GM19099 (cell line): ENCODE measurements around the gene NCOA7.

Experiments
- POLR2A ChIP-seq: IDR thresholded peaks from 3 replicates; pipeline ENCODE4 v1.6.1; 2011; ENCODE audit warnings: low read depth; ENCODE audit not compliant: insufficient read length; ENCODE audit errors: extremely low read depth

Gene NCOA7

DNA sequence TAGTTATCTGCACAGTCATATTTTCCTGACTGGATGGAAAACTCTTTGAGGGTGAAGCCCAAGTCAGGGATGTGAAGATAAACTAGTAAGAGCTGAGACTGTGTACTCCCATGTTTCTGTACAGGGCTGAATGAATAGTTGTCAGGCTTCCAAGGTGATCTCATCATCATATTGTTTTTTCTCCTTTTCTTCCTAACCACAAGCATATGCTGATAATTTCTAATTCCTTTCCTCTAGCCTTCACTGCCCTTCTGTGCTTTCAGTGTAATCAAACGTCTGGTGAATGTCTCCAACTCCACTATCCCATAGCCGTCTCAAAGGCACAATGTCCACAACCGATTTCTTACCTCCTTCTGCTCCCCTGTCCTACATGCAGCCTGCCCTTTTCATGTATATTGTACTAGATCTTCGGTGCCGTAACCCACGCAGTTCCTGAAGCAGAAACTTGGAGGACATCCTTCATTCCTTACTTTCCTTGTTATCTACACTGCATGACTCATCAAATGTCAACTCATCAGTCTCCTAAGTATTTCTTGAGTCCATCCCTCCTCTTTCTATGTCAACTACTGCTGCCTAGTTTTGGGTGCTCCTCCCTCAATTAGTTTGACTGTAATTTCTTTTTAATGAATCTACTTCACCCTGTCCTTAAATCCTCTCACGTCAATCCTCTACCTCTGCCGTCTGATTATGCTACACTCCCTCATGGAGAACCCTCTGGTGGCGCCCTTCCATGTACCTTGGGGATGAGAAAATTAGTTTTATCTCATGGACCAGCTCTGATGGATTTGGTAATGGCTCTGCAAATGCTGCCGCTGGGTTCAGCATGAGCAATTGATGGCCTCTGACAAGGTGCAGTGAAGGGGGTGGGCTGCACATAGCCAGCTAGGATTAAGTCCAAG is 21.9 kb downstream of the NCOA7 start:
- TF ChIP-seq POLR2A, result no peak

GRCh38 chr6:125814481-125814880 is 23.7 kb downstream of the NCOA7 start:
- no peak for TF ChIP-seq POLR2A

GRCh38 chr6:125815080-125815910 is 24.5 kb downstream of the NCOA7 start:
- no peak for TF ChIP-seq POLR2A

GRCh38 chr6:125816828-125817280 is 26.1 kb downstream of the NCOA7 start:
- TF ChIP-seq POLR2A, result no peak

DNA sequence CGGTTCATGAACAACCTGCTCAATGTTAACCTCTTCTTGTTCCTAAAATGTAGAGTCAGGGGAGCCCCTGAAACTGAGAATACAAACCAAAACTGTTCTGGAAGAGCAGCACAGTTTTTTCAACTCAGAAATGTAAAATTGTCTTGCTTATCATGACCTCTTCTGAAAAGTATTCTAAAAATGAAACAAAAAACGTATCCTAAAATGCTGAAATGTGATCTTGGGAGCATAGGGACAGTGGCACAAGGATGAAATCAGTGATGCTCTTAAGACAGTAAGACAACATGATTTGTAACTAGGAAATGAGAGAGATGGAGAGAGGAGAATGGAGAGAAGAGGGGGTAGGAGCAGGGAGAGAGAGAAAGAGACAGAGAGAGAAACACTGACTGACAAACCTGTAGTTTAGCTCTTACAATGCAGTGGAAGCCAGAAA is 27.5 kb downstream of the NCOA7 start:
- no peak for TF ChIP-seq POLR2A

DNA sequence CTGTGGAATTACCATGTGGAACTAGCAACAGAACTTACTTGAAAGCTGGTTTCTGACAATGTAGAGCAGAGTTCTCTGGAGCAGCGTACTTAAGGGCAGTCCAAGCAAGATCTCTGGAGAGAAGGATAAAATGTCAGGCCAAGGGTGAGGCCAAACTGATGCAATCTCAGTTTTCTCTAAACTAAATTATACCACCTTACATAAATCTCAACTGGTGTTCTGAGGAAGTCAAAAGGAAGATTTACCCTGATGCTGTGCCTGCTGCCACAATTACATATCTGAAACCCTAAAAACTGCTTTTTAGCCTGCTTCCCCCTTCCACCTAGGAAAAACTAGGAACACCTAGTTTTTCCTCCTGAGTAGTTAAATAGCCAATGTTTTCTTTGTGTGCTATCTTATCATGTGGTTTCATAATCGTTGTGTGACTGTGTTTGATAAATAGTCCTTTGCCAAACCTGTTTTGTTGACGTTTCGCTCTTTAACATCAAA is 28.1 kb downstream of the NCOA7 start:
- TF ChIP-seq POLR2A, result no peak

DNA sequence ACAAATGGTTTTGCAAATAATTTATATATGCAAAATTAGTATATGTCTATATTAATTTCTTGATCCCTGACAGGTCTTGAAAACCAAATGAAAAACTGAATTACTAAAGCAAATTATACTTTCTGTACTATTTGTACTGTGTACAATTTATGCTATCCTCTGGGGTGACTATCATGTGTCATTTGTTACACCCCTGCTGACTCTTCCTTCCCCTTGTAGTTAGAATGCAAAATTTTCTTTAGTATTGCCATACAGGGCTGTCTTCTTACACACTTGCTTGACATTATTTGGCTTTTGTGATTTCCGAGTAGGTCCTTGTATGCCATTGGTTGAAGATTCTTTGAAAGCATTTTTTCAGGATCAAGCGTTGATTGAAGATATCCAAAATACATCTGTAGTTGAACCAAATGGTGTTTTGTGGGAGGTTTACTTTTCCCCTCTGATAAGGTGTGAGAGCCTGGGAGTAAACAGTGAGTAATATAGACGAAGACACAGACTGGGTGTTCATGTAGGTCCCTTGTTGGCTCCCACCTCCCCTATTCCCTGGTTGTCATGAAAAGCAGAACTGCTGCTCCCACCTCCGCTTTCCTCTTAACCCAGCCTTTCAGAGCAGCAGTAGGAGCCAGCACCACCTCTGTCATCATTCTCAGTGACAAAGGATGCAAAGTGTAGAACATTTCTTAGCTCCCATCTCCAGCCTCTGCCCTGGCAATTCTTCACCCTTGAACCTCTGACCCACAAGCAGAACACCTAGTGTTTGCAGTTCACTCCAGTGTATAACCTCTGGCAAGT is 29.0 kb downstream of the NCOA7 start:
- no peak for TF ChIP-seq POLR2A

DNA sequence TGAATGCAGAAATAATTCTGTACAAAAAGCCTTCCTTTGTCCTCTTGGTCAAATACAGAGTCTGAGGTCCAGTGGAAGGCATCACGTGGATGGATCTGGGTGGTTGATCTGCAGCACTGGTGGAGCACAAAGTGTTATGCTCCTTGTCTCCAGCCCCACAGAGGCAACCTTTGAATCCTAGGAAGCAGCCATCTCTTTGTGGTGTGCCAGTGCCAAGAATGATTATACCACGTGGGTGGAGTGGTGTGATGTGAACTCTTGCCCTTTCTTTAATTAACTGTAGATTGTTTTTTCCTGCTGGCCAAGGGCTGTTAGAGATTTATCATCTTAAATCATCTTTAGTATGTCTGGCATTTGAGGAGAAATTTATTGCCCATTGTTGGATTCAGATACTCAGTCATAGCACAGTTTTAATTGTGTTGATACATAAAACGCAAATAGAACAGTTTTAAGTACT is 31.1 kb downstream of the NCOA7 start:
- TF ChIP-seq POLR2A, result no peak

GRCh38 chr6:125823180-125823579 is 32.4 kb downstream of the NCOA7 start:
- no peak for TF ChIP-seq POLR2A

DNA sequence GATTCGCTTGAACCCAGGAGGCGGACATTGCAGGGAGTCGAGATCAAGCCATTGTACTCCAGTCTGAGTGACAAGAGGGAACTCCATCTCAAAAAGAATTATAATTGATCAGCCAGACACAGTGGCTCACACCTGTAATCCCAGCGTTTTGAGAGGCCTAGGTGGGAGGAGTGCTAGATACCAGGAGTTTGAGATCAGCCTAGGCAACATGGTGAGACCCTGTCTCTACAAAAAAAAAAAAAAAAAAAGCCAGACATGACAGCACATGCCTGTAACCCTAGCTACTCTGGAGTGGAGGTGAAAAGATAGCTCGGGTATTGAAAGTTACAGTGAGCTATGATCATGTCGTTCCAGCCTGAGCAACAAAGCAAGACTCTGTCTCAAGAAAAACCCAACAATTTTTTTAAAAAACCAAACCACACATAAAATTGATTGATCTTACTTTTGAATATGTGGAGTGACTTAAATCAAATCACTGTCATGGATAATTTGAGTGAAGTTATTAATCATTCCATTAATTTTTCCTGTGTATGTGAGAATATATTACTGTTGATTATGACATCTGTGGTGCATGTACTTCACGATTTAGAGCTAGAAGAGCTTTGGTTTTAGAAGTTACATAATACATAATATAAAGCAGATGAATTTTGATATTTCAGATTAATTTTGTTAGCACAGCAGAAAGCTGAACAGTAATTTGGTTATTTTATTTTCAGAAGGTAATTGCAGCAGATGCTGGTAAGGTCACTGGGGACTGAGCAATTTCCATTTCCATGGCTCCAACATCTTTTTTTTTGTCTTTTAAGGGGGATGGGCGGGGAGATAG is 34.4 kb downstream of the NCOA7 start:
- no peak for TF ChIP-seq POLR2A

- no peak for TF ChIP-seq POLR2A
These were observed 36.1 kb downstream of the NCOA7 start for GRCh38 chr6:125826695-125827463.

DNA sequence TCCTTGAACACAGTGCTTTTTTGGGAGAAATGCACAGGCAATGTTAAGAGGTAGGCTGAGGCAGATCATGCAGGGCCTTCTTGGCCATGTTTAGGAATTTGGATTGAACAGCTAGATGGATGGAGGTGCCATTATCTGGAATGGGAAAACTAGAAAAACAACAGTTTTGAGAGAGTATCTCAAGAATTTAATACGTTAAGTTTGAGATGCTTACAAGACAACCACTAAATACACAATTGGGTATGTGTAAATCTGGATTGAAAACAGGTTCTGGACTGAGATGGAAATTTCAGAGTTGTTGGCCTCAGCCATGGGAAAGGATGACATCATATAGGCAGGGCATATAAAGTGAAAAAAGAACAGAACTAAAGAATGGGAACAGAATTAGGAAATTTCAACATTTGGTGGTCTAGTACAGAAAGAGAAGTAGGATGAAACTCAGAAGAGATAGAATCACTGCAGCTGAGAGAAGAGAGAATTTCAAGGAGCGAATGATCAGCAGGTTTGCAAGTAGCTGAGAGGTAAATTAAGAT is 37.1 kb downstream of the NCOA7 start:
- TF ChIP-seq POLR2A, result no peak
